Lung microvascular endothelial cell (primary cell): ENCODE data around the gene LYG2. TPM values are rescaled to one million over a fixed set of nuclear protein-coding genes. Genes with fewer than 3 reads are reported as not detected.
"Not testable (repeated sequence)": the region's sequence is repeated elsewhere in the genome, so short reads cannot be mapped to it uniquely, and the experiment has no call there.

Source experiments
- DNase-seq, 2 donors: peaks; one replicate each; pipeline versions ENCODE4 v3.0.0 to v3.0.0-alpha.2; 2010; ENCODE audit warnings: low read depth in 2 of 2
- total RNA-seq: library from RNA; depleted of rRNA; stranded (reverse); fragments of >200 nt; gene quantifications from 2 replicates; pipeline ENCODE4 v1.2.1, GENCODE V29; 2014

Gene LYG2
- not detected in 2 replicates for total RNA-seq

GRCh38 chr2:99255491-99256318, at the start of gene LYG2:
Gene LYG2 (minus strand): TSS chr2:99255666. CDS start chr2:99254260, 1,406 bp downstream.
- no peak for DNase-seq

GRCh38 chr2:99301097-99301496, 45.6 kb upstream of the LYG2 start, which contains the start of gene LYG1:
Gene LYG1 (minus strand): TSS chr2:99301197. CDS start chr2:99295670, 5,527 bp downstream.
- not testable (repeated sequence) for DNase-seq

- no peak for DNase-seq
Observed at GRCh38 chr2:99299580-99299979, 44.1 kb upstream of the LYG2 start.

GRCh38 chr2:99297994-99298393, 42.5 kb upstream of the LYG2 start:
- DNase-seq: no peak

GRCh38 chr2:99285526-99285925, 30.1 kb upstream of the LYG2 start:
- no peak for DNase-seq

- DNase-seq: no peak
Observed at GRCh38 chr2:99279969-99280695, 24.7 kb upstream of the LYG2 start.

- no peak for DNase-seq
Observed at GRCh38 chr2:99278793-99279291, 23.4 kb upstream of the LYG2 start.

GRCh38 chr2:99278195-99278765, 22.8 kb upstream of the LYG2 start:
- not testable (repeated sequence) for DNase-seq

GRCh38 chr2:99275882-99276281, 20.4 kb upstream of the LYG2 start:
- DNase-seq: no peak

- DNase-seq: no peak
Observed at GRCh38 chr2:99261242-99261641, 5.8 kb upstream of the LYG2 start.

- DNase-seq: no peak
Observed at GRCh38 chr2:99260184-99260583, 4.7 kb upstream of the LYG2 start.

- no peak for DNase-seq
Observed at GRCh38 chr2:99259465-99259864, 4.0 kb upstream of the LYG2 start.

- peak in 1 of 2 donors; percentile 15 for DNase-seq
Observed at GRCh38 chr2:99256677-99257076, 1.2 kb upstream of the LYG2 start.

GRCh38 chr2:99249951-99250350, 5.5 kb downstream of the LYG2 start:
- DNase-seq: no peak

GRCh38 chr2:99242151-99242550, 13.3 kb downstream of the LYG2 start:
- DNase-seq: no peak

- no peak for DNase-seq
Observed at GRCh38 chr2:99240431-99240830, 15.0 kb downstream of the LYG2 start.

GRCh38 chr2:99238599-99238998, 16.9 kb downstream of the LYG2 start:
- no peak for DNase-seq

- not testable (repeated sequence) for DNase-seq
Observed at GRCh38 chr2:99233177-99233576, 22.3 kb downstream of the LYG2 start.

- DNase-seq: no peak
Observed at GRCh38 chr2:99217929-99218501, 37.5 kb downstream of the LYG2 start.

- DNase-seq: no peak
Observed at GRCh38 chr2:99216096-99216495, 39.4 kb downstream of the LYG2 start.

- DNase-seq: no peak
Observed at GRCh38 chr2:99205491-99205890, 50.0 kb downstream of the LYG2 start.
